CMK (cell line): ENCODE results near the gene VPS35L.

Source experiments
- DNase-seq: peaks from one replicate; pipeline ENCODE4 v3.0.0-alpha.2; 2010; ENCODE audit warnings: low read depth

Gene VPS35L

GRCh38 chr16:19696328-19696727 lies 140.8 kb downstream of the VPS35L start:
- no peak for DNase-seq

DNA sequence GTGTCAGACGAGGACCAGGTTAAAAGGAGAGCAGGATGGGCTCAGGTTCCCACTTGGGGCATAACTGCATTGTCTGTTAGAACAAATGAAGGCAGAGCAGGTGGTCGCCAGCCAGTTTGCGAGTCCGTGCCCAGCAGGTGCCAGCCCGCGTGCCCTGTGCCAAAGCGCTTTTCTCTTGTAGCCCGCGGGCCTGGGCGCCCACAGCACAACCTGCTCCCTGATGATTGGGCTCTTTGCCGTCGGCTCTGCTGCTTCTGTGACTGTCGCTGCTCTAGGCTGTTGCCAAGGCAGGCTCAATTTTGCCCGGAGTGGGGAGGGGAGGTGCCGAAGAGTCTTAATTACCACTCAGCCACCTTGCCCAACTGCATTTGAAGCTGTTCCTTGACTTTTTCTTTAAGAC lies 141.5 kb downstream of the VPS35L start:
- no peak for DNase-seq

- no peak for DNase-seq
These were observed 142.3 kb downstream of the VPS35L start for GRCh38 chr16:19697756-19698318.

DNA sequence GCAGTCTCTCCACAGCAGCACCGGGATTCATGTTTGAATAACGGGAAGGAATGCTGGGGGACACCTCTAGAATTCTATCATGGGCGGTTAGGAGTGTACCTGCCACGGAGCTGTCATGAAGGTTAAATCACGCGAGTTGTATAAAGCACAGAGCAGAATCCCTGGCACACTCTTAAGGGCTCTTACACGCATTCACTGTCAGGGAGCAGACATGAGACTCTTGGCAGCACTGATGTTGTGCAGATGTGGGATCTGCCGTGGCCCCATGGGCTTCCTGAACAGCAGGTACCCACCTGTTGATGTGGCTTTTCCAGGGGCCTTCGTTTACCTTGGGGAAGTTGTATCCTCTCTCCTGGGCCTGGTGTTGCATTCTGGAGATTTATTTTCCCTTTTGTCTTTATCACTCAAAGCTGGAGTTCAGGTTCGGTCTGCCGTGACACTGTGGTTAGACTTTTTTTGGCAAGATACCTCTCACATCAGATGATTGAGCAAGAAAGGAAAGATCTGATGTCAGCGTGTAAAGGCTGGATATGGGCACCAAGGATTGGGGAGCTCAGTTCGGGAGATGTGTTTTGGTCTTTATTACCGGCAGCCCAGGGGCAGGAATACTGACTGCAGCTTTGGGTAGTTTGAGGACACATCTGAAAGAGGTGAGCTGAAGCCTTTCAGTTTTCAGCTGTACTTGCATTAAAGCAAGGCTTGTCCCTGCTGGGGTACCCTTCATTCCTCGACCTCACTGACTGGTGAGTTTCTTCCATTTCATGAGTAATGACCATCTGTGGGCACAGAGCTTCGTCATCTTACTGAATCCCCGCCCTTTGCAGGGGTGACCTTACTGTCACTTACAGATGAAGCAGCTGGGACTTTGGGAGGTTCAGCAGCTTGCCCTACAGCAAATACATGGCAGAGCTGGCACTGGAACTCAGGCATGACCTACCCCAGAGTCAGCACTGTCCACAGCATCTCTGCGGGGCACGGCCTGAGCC lies 143.3 kb downstream of the VPS35L start:
- no peak for DNase-seq

- no peak for DNase-seq
These were observed 144.0 kb downstream of the VPS35L start for GRCh38 chr16:19699472-19699871.

GRCh38 chr16:19700319-19700781 lies 144.8 kb downstream of the VPS35L start:
- no peak for DNase-seq

- no peak for DNase-seq
These were observed 145.6 kb downstream of the VPS35L start for GRCh38 chr16:19701091-19701490.

DNA sequence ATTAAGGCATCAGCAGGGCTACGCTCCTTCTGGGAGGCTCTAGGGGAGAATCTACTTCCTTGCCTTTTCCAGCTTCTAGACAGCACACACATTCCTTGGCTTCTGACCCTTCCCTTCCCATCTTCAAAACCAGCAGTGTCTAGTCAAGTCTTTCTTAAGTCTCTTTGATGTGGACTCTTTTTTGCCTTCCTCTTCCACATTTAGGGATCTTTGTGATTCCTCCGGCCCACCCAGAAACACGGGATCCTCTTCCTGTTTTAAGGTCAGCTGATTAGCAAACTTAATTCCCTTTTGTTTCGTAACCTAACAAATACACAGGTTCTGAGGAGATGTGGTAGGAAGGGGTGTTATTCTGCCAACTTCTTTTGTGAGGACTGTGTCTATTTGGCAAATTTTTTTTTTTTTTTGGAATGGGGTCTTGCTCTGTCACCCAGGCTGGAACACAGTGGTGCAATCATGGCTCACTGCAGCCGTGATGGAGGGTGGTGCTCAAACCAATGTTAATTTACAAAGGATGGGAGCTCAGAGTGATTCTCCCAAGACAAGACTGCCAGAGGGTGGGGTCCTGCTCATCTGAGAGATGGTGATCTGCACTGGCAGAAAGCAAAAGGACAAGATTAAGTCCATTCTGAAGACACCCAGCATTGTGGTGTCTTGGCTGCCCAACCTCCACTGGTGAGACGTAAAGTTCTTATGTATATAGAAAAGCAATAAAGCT lies 147.8 kb downstream of the VPS35L start:
- DNase-seq: no peak

DNA sequence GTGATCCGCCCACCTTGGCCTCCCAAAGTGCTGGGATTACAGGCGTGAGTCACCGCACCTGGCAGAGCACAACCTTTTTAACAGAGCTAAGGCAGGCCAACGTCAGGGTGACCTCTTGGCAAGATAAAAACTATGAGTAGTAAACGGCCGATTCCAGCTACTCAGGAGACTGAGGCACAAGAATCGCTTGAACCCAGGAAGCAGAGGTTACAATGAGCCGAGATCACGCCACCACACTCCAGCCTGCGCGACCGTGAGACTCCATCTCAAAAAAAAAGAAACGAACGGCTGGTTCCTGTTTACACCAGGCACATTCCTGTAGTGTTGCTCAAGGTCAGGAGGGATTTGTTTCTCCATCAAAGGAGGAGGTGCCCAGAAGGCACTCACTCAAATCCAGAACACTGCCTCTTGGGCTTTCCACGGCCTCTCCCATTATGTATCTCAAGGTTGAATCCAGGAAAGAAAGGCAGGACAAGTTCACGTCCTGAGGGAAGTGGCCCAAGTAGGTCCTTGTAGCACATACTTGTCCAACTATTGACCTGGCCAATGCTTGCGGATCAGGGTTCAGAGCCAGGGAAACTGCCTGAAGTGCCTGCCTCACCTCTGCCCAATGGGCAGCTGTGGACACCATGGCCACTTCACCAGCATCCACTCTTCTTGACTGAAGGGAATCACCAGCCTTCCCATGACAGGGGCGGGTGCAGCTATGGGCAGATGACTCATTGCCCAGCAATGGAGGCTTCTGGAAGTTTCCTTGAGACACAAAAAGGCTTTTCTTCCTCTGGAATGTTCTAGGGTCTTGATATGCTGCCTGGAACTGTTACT lies 149.0 kb downstream of the VPS35L start:
- DNase-seq: no peak

GRCh38 chr16:19705146-19705501 lies 149.6 kb downstream of the VPS35L start:
- DNase-seq: no peak

DNA sequence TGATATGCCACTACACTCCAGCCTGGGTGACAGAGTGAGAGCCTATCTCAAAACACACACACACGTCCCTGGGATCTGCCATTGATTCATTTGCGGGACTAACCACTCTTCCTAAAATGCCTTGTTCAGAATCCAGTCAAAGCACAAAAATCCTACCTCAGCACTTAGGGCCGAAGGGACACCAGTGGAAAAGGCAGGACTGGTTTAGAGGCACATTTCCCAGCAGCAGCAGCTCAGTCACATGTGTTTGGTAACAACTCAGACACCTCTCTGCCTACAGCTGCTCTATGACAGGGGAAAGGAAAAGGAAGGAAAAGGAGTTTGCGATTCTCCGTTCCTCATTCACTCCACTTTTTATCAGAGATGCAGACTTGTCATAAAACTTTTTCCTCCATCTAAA lies 150.3 kb downstream of the VPS35L start:
- DNase-seq: no peak

DNA sequence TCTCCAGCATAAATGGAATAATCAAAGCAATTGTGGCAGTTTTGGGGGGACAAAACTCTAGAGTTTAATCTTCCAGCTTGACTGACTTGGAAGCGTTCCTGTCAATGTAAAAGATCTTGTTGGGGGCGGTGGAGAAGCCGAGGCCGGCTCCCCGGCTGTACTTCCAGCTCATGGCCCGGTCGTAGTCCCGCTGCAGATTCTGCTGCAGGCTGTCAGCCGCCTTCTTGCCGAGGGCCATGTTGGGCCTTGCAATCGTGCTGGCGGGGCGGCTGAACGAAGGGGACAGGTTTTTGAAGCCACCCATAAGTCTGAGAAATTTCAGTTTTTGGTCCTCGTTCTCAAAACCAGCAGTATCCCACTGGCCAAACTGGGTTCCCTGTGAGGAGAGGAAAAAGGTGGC lies 151.3 kb downstream of the VPS35L start:
- no peak for DNase-seq

DNA sequence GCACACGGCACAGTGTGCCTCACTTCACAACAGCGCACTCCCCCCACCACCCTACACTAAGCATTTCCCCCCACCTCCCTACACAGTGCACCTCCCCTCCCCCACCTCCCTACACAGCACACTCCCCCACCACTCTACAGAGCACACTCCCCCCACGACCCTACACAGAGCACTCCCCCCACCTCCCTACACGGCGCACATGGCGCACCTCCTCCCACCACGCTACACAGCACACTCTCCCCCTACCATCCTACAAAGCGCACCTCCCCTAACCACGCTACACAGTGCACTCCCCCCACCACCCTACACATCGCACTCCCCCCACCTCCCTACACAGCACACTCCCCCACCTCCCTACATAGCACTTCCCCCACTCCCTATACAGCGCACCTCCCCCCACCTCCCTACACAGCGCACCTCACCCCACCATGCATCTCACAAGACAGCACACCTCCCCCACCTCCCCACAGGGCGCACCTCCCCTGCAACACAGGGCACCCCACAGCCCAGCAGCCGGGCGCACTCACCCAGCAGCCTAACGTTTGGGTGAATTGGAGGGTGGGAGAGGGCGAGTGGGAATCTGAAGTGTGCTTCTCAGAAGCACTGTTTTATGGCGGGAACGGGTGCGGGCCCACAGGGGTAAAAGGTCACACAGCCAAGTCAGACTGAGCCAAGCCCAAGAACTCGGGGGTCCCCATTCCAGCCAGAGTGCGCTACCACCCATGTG lies 152.2 kb downstream of the VPS35L start:
- DNase-seq: no peak

DNA sequence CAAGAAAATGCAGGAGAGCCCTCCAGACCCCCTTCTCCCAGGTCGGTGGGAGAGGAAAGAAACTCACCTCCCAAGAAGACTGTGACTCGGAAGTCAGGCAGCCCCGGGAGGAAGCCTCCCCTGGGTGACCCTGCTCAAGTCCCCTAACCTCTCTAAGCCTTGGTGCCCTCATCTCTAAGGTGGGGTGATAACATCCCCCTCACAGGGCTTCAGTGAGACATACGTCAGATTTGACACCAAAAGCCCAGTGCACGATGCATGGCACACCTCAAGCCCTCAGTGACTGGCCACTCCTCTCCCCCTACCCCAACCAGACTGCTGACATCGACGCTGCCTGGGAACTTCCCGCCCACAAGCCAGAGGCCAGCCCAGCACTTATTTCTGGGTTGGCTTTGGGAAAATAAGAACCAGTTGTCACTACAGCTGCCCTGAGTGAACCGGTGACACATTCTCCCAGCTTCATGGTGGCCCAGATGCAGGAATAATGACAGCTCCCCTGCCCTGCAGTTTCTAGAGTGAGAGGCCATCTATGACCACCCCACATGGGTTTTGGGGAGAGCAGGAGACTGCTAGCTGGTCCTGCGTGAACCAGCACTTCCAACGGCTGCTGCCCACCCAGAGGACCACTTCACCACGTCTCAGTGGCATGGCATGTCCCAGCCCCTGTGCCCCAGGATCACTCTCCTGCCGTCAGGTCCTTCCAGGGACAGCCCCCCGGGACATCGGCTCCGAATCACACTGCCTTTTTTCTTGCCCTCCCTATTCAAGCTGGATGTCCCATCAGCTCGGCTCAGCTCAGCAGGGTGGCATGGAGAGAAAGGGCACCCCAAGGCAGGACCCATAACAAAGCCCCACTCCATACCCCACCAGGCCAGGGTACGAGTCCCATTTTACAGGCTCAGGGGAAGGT lies 153.0 kb downstream of the VPS35L start:
- no peak for DNase-seq

GRCh38 chr16:19709381-19710136 lies 154.1 kb downstream of the VPS35L start:
- DNase-seq: no peak

DNA sequence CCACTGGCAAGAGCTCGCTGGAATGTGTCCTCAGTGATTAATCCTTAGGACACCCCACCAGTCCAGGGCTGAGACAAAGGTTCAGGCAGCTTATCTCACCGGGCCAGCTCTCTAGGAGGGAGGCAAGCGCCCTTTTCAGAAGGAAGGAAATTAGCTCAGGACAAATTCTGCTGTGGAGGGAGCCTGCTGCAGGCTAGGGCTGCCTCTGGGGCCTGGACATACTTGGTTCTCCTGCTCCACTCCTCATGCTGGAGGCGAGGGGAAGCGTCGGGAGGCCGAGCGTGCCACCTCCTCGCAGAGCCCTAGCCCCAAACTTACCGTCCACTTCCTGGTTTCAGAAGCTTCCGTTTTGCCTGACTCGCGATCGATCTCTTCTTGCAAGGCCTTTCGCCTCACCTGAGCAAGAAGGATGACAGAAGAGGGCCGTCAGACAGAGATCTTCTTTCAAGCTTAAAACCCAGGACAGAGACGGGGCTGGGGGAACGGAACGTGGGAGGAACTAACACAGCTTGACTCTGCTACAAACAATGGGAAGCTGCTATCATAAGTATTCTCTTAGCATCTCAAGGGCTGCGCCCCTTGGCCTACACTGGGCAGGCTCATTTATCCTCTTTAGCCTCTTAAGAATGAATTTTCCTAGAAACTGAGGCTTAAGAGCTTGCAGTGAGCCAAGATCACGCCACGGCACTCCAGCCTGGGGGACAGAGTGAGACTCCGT lies 154.8 kb downstream of the VPS35L start:
- no peak for DNase-seq

- no peak for DNase-seq
These were observed 155.6 kb downstream of the VPS35L start for GRCh38 chr16:19710991-19711545.

- no peak for DNase-seq
These were observed 156.1 kb downstream of the VPS35L start for GRCh38 chr16:19711643-19712042.
